Endothelial cell of umbilical vein (primary cell): ENCODE results near the gene EAF1. TPM values are rescaled to one million over a fixed set of nuclear protein-coding genes. Genes with fewer than 3 reads are reported as not detected.

ENCODE experiments used
- BruUV-seq: library from RNA; stranded (reverse); fragments of 400-500 nt; replicated peaks from 2 replicates; lab custom pipeline; 2021; lab: Mats Ljungman, UMichigan
- CTCF ChIA-PET: fragments of 300-600, 350-600 bp; sonication (Branson Sonifier 250); formaldehyde crosslinking; loops from one replicate; lab custom pipeline; 2021; ENCODE audit warnings: antibody characterized with exemption, inconsistent platforms; lab: Charles Lee
- POLR2A ChIA-PET: fragments of 300-600, 350-600 bp; sonication (Branson Sonifier 250); formaldehyde crosslinking; loops from one replicate; lab custom pipeline; 2021; ENCODE audit warnings: antibody characterized with exemption, inconsistent platforms; lab: Charles Lee
- DNase-seq: peaks from one replicate; pipeline ENCODE4 v3.0.0-alpha.2; 2011; ENCODE audit warnings: low read depth, low spot score
- FAIRE-seq: peaks from 2 replicates; lab custom pipeline; 2011; peaks lifted over from hg19 to GRCh38; lab: Jason Lieb, UNC
- H2AFZ ChIP-seq: 2 replicates; pipeline ENCODE4 v1.6.0; 2012; ENCODE audit warnings: low read depth, low read length, control low read depth, inconsistent platforms
- H3K27ac ChIP-seq: 2 replicates; pipeline ENCODE4 v1.5.1; 2011; ENCODE audit warnings: low read depth, mild to moderate bottlenecking, control low read depth, low read length, moderate library complexity; ENCODE audit not compliant: insufficient read depth
- H3K27me3 ChIP-seq, 2 experiments: 2 replicates each; pipeline versions ENCODE4 v1.6.0 to v1.6.1; 2011; ENCODE audit warnings: low read length in 2 of 2, mixed read lengths in 1 of 2; ENCODE audit not compliant: control insufficient read depth in 2 of 2, insufficient read depth in 2 of 2
- H3K36me3 ChIP-seq, 2 experiments: 2 replicates in 1 of 2; 3 replicates in 1 of 2; pipeline ENCODE4 v1.5.1; 2011; ENCODE audit warnings: low read length in 2 of 2, mild to moderate bottlenecking in 1 of 2, moderate library complexity in 1 of 2; ENCODE audit not compliant: control insufficient read depth in 2 of 2, insufficient read depth in 2 of 2; ENCODE audit errors: extremely low read depth in 1 of 2
- H3K4me1 ChIP-seq: 3 replicates; pipeline ENCODE4 v1.5.1; 2011; ENCODE audit warnings: mild to moderate bottlenecking, low read length; ENCODE audit not compliant: control insufficient read depth, insufficient read depth; ENCODE audit errors: extremely low read depth
- H3K4me2 ChIP-seq: 2 replicates; pipeline ENCODE4 v1.6.1; 2011; ENCODE audit warnings: low read length, control low read depth, mixed read lengths; ENCODE audit not compliant: insufficient read depth
- H3K4me3 ChIP-seq, 3 experiments: fragments of 200-600 bp in 1 of 3; sonication (generic), shearing (Covaris generic) in 1 of 3; replicated peaks in 1 of 3; 2 replicates each; pipeline ENCODE4 v1.5.1; 2011 to 2016; ENCODE audit warnings: control low read depth in 3 of 3, low read length in 3 of 3, mild to moderate bottlenecking in 2 of 3, inconsistent platforms in 1 of 3, low read depth in 1 of 3, moderate library complexity in 1 of 3; ENCODE audit not compliant: insufficient read depth in 1 of 3
- H3K79me2 ChIP-seq: 2 replicates; pipeline ENCODE4 v1.6.0; 2012; ENCODE audit warnings: low read length, inconsistent platforms; ENCODE audit not compliant: control insufficient read depth, insufficient read depth
- H3K9ac ChIP-seq: replicated peaks from 2 replicates; pipeline ENCODE3; 2011; ENCODE audit warnings: low read length, control low read depth; ENCODE audit not compliant: insufficient read depth; ENCODE audit errors: extremely low read depth
- H3K9me1 ChIP-seq: replicated peaks from 3 replicates; pipeline ENCODE4 v1.6.0; 2011; ENCODE audit warnings: mild to moderate bottlenecking, low read length; ENCODE audit not compliant: control insufficient read depth, insufficient read depth; ENCODE audit errors: extremely low read depth
- H3K9me3 ChIP-seq: replicated peaks from 2 replicates; pipeline ENCODE4 v1.5.1; 2012; ENCODE audit warnings: low read length, inconsistent platforms; ENCODE audit not compliant: control insufficient read depth, insufficient read depth
- H4K20me1 ChIP-seq: replicated peaks from 2 replicates; pipeline ENCODE3; 2011; ENCODE audit warnings: mild to moderate bottlenecking, low read length; ENCODE audit not compliant: control insufficient read depth, insufficient read depth; ENCODE audit errors: extremely low read depth
- EZH2 ChIP-seq: IDR thresholded peaks from 2 replicates; pipeline ENCODE4 v1.6.1; 2012; ENCODE audit warnings: borderline replicate concordance, low read depth, mild to moderate bottlenecking, moderate library complexity, low read length, inconsistent platforms; ENCODE audit not compliant: severe bottlenecking
- FOS ChIP-seq: IDR thresholded peaks from 2 replicates; pipeline ENCODE4 v1.6.1; 2011; ENCODE audit warnings: mild to moderate bottlenecking, low read length, moderate library complexity, borderline replicate concordance; ENCODE audit not compliant: insufficient read depth
- GATA2 ChIP-seq: IDR thresholded peaks from 2 replicates; pipeline ENCODE4 v1.7.0; 2011; ENCODE audit warnings: low read depth, mild to moderate bottlenecking, moderate library complexity, mixed read lengths, low read length; ENCODE audit not compliant: insufficient read length, insufficient read depth
- JUN ChIP-seq: IDR thresholded peaks from 2 replicates; pipeline ENCODE4 v1.6.1; 2011; ENCODE audit warnings: borderline replicate concordance, low read depth; ENCODE audit not compliant: insufficient read length, insufficient read depth
- MYC ChIP-seq: IDR thresholded peaks from one replicate; pipeline ENCODE4 v1.6.1; 2011; ENCODE audit warnings: mild to moderate bottlenecking, low read depth, low read length
- POLR2A ChIP-seq: IDR thresholded peaks from 2 replicates; pipeline ENCODE4 v1.6.1; 2012; ENCODE audit warnings: low read depth, mild to moderate bottlenecking, control low read depth, low read length
- POLR2AphosphoS5 ChIP-seq: IDR thresholded peaks from 2 replicates; pipeline ENCODE4 v1.6.1; 2012; ENCODE audit warnings: low read depth, mild to moderate bottlenecking, control low read depth, low read length, moderate library complexity; ENCODE audit not compliant: insufficient read depth
- dilution Hi-C: fragments of 300-500 bp; cut with MboI; formaldehyde crosslinking; loops from one replicate; pipeline ENCODE4 v1.15.0; 2019; ENCODE audit warnings: low sequenced_read_pairs; ENCODE audit not compliant: extremely low pct_ligation_motif_present
- intact Hi-C: fragments of 100-400 bp; cut with micrococcal nuclease; formaldehyde crosslinking; loops from one replicate; pipeline ENCODE4 v1.10.0; 2022
- polyA plus RNA-seq, 4 experiments: library from polyadenylated mRNA; depleted of rRNA in 3 of 4; stranded (reverse) in 3 of 4; unstranded in 1 of 4; fragments of >200 nt; gene quantifications; 2 replicates each; pipeline versions ENCODE4 v1.2.1 to v1.2.3, GENCODE V29; 2011 to 2012; ENCODE audit warnings: missing spikeins in 1 of 4
- total RNA-seq: library from RNA; stranded (reverse); gene quantifications from 2 replicates; pipeline ENCODE4 v1.2.3, GENCODE V29; 2021
- TF ChIP-seq, protein P1 (sequence below), 2 donors: IDR thresholded peaks; 1 replicate in 1 of 2; 2 replicates in 1 of 2; pipeline ENCODE4 v1.5.1; 2011; ENCODE audit warnings: low read length in 2 of 2, mild to moderate bottlenecking in 2 of 2, moderate library complexity in 2 of 2, control low read depth in 1 of 2, inconsistent platforms in 1 of 2, low read depth in 1 of 2; ENCODE audit not compliant: insufficient read depth in 1 of 2; ENCODE audit errors: extremely low read depth in 1 of 2
- TF ChIP-seq, protein P2 (sequence below): IDR thresholded peaks from 2 replicates; pipeline ENCODE4 v1.6.1; 2011; ENCODE audit not compliant: insufficient read depth, insufficient read length

Gene EAF1
- total and polyA plus RNA-seq, 2 donors (not counting 3 experiments of a cell fraction or from before 2014, with no cell fraction given): 8.7 to 18.2 TPM

DNA sequence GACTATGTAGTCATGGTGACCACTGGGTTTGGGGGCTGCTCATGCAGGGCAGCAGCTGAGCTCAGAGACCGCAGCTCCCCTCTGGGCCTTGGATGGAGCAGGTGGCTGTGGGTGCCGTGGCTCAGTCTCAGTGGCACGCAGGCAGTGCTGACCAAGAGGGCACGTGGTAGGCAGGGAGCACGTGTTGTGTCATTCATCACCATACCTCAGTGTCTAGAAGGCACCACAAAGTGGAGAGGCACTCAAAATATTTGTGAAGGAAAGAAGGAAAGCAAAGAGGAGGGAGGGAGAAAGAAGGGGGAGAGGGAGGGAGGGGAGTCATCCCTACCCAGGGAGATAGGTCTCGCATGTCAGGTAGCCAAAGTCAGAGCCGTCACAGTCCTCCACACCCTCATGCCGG, 26.1 kb downstream of the EAF1 start:
- CTCF ChIA-PET: no interaction called here
- Histone ChIP-seq H3K9me3 (no peaks in the 10 kb centered on the region), H3K79me2 (no peaks in the 10 kb centered on the region), H3K36me3 (no peaks in the 10 kb centered on the region), H3K9ac (no peak overlapping the region), H3K9me1 (no peaks in the 10 kb centered on the region), H3K27me3 (no peaks in the 10 kb centered on the region), H3K4me3 (no peak overlapping the region), H2AFZ (no peak overlapping the region), H3K4me2 (no peak overlapping the region), H3K27ac (no peak overlapping the region), H3K4me1 (no peaks in the 10 kb centered on the region), H4K20me1 (no peaks in the 10 kb centered on the region)
- FAIRE-seq (no peak), DNase-seq (no peak)
- dilution Hi-C loops (no loop called here), intact Hi-C loops (no loop called here)
- TF ChIP-seq EZH2: no peak
- no peak for TF ChIP-seq JUN
- no peak for TF ChIP-seq POLR2AphosphoS5
- no peak for TF ChIP-seq MYC
- no peak for TF ChIP-seq FOS
- TF ChIP-seq, protein P1, sequence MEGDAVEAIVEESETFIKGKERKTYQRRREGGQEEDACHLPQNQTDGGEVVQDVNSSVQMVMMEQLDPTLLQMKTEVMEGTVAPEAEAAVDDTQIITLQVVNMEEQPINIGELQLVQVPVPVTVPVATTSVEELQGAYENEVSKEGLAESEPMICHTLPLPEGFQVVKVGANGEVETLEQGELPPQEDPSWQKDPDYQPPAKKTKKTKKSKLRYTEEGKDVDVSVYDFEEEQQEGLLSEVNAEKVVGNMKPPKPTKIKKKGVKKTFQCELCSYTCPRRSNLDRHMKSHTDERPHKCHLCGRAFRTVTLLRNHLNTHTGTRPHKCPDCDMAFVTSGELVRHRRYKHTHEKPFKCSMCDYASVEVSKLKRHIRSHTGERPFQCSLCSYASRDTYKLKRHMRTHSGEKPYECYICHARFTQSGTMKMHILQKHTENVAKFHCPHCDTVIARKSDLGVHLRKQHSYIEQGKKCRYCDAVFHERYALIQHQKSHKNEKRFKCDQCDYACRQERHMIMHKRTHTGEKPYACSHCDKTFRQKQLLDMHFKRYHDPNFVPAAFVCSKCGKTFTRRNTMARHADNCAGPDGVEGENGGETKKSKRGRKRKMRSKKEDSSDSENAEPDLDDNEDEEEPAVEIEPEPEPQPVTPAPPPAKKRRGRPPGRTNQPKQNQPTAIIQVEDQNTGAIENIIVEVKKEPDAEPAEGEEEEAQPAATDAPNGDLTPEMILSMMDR (IDR thresholded peaks at IDR 0.05; ENCODE audit: extremely low read depth in 1 of 2, insufficient read depth in 1 of 2, low read depth in 1 of 2, low read length in 2 of 2): no peak
- no peak for TF ChIP-seq POLR2A
- TF ChIP-seq, protein P2, sequence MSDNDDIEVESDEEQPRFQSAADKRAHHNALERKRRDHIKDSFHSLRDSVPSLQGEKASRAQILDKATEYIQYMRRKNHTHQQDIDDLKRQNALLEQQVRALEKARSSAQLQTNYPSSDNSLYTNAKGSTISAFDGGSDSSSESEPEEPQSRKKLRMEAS: no peak
- TF ChIP-seq GATA2: no peak
- no TSS peak for BruUV-seq
- POLR2A ChIA-PET: no interaction called here
